OCI-LY7 (cell line): ENCODE results near the gene TLCD2. TPM values are rescaled to one million over a fixed set of nuclear protein-coding genes. Genes with fewer than 3 reads are reported as not detected.

ENCODE experiments used
- BruUV-seq: library from RNA; stranded (reverse); fragments of 400-500 nt; replicated peaks from 2 replicates; lab custom pipeline; 2021; lab: Mats Ljungman, UMichigan
- CTCF ChIA-PET: fragments of 300-600 bp; sonication (Branson Sonifier 250); formaldehyde crosslinking; loops from one replicate; lab custom pipeline; 2022; ENCODE audit warnings: antibody characterized with exemption; ENCODE audit not compliant: unreplicated experiment; lab: Charles Lee
- POLR2A ChIA-PET: fragments of 300-600 bp; sonication (Branson Sonifier 250); formaldehyde crosslinking; loops from one replicate; lab custom pipeline; 2022; ENCODE audit warnings: antibody characterized with exemption; lab: Charles Lee
- DNase-seq: peaks from one replicate; pipeline ENCODE4 v3.0.0-alpha.2; 2015; ENCODE audit warnings: low spot score
- H2AFZ ChIP-seq: fragments of 200-600 bp; sonication (generic), shearing (Covaris generic); 2 replicates; pipeline ENCODE4 v1.6.1; 2014; ENCODE audit warnings: mild to moderate bottlenecking, antibody characterized with exemption, low read length, moderate library complexity
- H3K27ac ChIP-seq: fragments of 200-600 bp; sonication (generic); 2 replicates; pipeline ENCODE4 v1.5.1; 2014; ENCODE audit warnings: mixed run types, low read depth, mild to moderate bottlenecking, moderate library complexity, low read length, inconsistent platforms; ENCODE audit not compliant: poor library complexity, severe bottlenecking
- H3K36me3 ChIP-seq: fragments of 200-600 bp; sonication (generic); 2 replicates; pipeline ENCODE4 v1.6.1; 2014; ENCODE audit warnings: mild to moderate bottlenecking, antibody characterized with exemption, low read length, moderate library complexity, mixed read lengths; ENCODE audit not compliant: insufficient read depth
- H3K4me1 ChIP-seq: fragments of 200-600 bp; sonication (generic); 2 replicates; pipeline ENCODE4 v1.5.1; 2014; ENCODE audit warnings: mild to moderate bottlenecking, low read length; ENCODE audit not compliant: insufficient read depth, poor library complexity, severe bottlenecking
- H3K4me2 ChIP-seq: fragments of 200-600 bp; sonication (generic); 2 replicates; pipeline ENCODE4 v1.6.1; 2014; ENCODE audit warnings: mild to moderate bottlenecking, low read length
- H3K4me3 ChIP-seq: fragments of 200-600 bp; sonication (generic); 2 replicates; pipeline ENCODE4 v1.5.1; 2014; ENCODE audit warnings: mild to moderate bottlenecking, low read depth, low read length; ENCODE audit not compliant: poor library complexity, severe bottlenecking
- H3K79me2 ChIP-seq: fragments of 200-600 bp; sonication (generic); 2 replicates; pipeline ENCODE4 v1.6.1; 2016; ENCODE audit warnings: low read depth, mild to moderate bottlenecking, low read length, moderate library complexity, mixed read lengths; ENCODE audit not compliant: insufficient read depth
- H3K9me2 ChIP-seq: fragments of 200-600 bp; sonication (generic); 2 replicates; pipeline ENCODE4 v1.6.1; 2016; ENCODE audit warnings: mild to moderate bottlenecking, low read length, mixed read lengths; ENCODE audit not compliant: insufficient read depth
- H3K9me3 ChIP-seq: fragments of 200-600 bp; sonication (generic); 2 replicates; pipeline ENCODE4 v1.6.1; 2014; ENCODE audit warnings: mild to moderate bottlenecking, mixed run types, low read length, mixed read lengths
- H4K20me1 ChIP-seq: fragments of 200-600 bp; sonication (generic); 2 replicates; pipeline ENCODE4 v1.6.1; 2014; ENCODE audit warnings: mild to moderate bottlenecking, antibody characterized with exemption, low read length, moderate library complexity, mixed read lengths; ENCODE audit not compliant: insufficient read depth
- CTCF ChIP-seq: fragments of 200-600 bp; sonication (generic); conservative IDR thresholded peaks from 2 replicates; pipeline ENCODE4 v1.5.1; 2014; ENCODE audit warnings: mild to moderate bottlenecking, antibody characterized with exemption, low read length, moderate library complexity, mixed read lengths
- EZH2phosphoT487 ChIP-seq: fragments of 200-600 bp; sonication (generic); IDR thresholded peaks from 2 replicates; pipeline ENCODE4 v1.6.1; 2018; ENCODE audit warnings: low read depth, borderline replicate concordance, mild to moderate bottlenecking, mixed run types, antibody characterized with exemption, low read length, moderate library complexity, mixed read lengths
- intact Hi-C: fragments of 100-400 bp; cut with micrococcal nuclease; formaldehyde crosslinking; loops from one replicate; pipeline ENCODE4 v1.10.0; 2022; ENCODE audit not compliant: unreplicated experiment
- total RNA-seq, 2 experiments: library from RNA; depleted of rRNA in 1 of 2; stranded (reverse); fragments of >200 nt in 1 of 2; shearing (Covaris generic) in 1 of 2; gene quantifications; 2 replicates each; pipeline ENCODE4 v1.2.3, GENCODE V29; 2014 to 2022

Gene TLCD2
- total RNA-seq, 2 experiments from 2014 or later = not detected

GRCh38 chr17:1735418-1735817 lies 25.2 kb upstream of the TLCD2 start:
- Histone ChIP-seq H3K9me3 (no peaks in the 10 kb centered on the region), H2AFZ (no peak overlapping the region), H3K36me3 (no peaks in the 10 kb centered on the region; the same call in 1 of the 2 replicates), H3K79me2 (no peaks in the 10 kb centered on the region), H3K27ac (no peak overlapping the region), H3K9me2 (no peaks in the 10 kb centered on the region), H3K4me2 (no peak overlapping the region), H3K4me1 (no peaks in the 10 kb centered on the region), H4K20me1 (no peaks in the 10 kb centered on the region), H3K4me3 (no peak overlapping the region)
- BruUV-seq = no TSS peak
- POLR2A ChIA-PET = no interaction called here
- CTCF ChIA-PET = no interaction called here
- TF ChIP-seq CTCF = no peak
- TF ChIP-seq EZH2phosphoT487 = no peak
- intact Hi-C loops = no loop called here
- DNase-seq = no peak

- H3K4me2 ChIP-seq = no peak overlapping the region
- H2AFZ ChIP-seq = no peak overlapping the region
- ChIA-PET POLR2A (interaction anchor here (0.6 kb wide), 1 partner anchor 80 kb away, joined by 4 read pairs; no protein-coding TSS in a partner anchor), CTCF (no interaction called here)
- no peak overlapping the region for H3K4me3 ChIP-seq
- intact Hi-C loops = no loop called here
- H3K9me2 ChIP-seq = no peaks in the 10 kb centered on the region
- TF ChIP-seq CTCF (no peak), EZH2phosphoT487 (no peak)
- no peaks in the 10 kb centered on the region for H4K20me1 ChIP-seq
- H3K9me3 ChIP-seq = no peaks in the 10 kb centered on the region
- DNase-seq = no peak
- H3K79me2 ChIP-seq = no peaks in the 10 kb centered on the region
- H3K27ac ChIP-seq = no peak overlapping the region
- H3K4me1 ChIP-seq = no peaks in the 10 kb centered on the region
- no TSS peak for BruUV-seq
- H3K36me3 ChIP-seq = no peaks in the 10 kb centered on the region; the same call in 1 of the 2 replicates
These were observed 23.6 kb upstream of the TLCD2 start for GRCh38 chr17:1733759-1734158.

GRCh38 chr17:1732833-1733321 lies 22.7 kb upstream of the TLCD2 start:
- Histone ChIP-seq H2AFZ (no peak overlapping the region), H3K36me3 (no peaks in the 10 kb centered on the region; the same call in 1 of the 2 replicates), H3K79me2 (no peaks in the 10 kb centered on the region), H3K9me3 (no peaks in the 10 kb centered on the region), H3K4me1 (no peaks in the 10 kb centered on the region), H3K27ac (no peak overlapping the region), H3K4me2 (no peak overlapping the region), H3K9me2 (no peaks in the 10 kb centered on the region), H3K4me3 (no peak overlapping the region), H4K20me1 (no peaks in the 10 kb centered on the region)
- CTCF ChIA-PET = no interaction called here
- intact Hi-C loops = no loop called here
- no peak for DNase-seq
- BruUV-seq = no TSS peak
- POLR2A ChIA-PET = no interaction called here
- TF ChIP-seq EZH2phosphoT487 (no peak), CTCF (no peak)
